ENCODE data around the gene GBX2. TPM values are rescaled to one million over a fixed set of nuclear protein-coding genes. Genes with fewer than 3 reads are reported as not detected.

GBX2 gene
- total RNA-seq, 5 donors from 2014 or later (not counting 1 experiment from before 2014, with no cell fraction given) = not detected

DNA sequence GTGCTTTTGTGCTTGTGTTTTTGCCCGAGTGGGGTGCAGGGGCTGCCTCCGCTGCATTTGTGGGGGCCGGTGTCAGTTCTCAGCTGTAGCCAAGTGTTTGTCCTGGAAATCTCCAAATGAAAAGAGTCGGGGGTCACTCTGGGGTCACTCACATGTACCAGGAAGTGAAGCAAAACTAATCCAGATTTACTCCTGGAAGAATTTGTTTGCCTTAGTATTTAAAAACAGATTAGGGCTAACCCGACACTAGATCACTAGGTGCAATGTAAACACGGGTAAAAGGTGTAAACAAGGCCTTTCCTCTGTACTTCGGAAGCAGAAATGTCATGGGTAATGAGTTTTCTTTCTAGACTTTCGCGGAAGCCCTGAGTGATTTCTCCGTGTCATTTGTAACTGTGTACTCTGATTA, 50.3 kb downstream of the GBX2 start:
- ChIA-PET POLR2A (no interaction called here), CTCF (no interaction called here)
- H3K27me3 Mint-ChIP-seq = peaks cover 3 to 8% of the 10 kb centered on the region in 2 donors
- ATAC-seq (replicated peaks in 1 of 4) (no peak), DNase-seq (no peak)
- Histone ChIP-seq H3K36me3 (ENCODE audit: control insufficient read depth in 2 of 2, extremely low read depth in 1 of 2, insufficient read depth in 1 of 2, low read length in 1 of 2) (no peaks in the 10 kb centered on the region), H3K4me1 (ENCODE audit: control insufficient read depth in 1 of 2, extremely low read depth in 1 of 2, insufficient read depth in 2 of 2, low read length in 2 of 2) (no peaks in the 10 kb centered on the region), H3K27ac (ENCODE audit: low read length) (no peak overlapping the region), H3K9me3 (no peaks in the 10 kb centered on the region), H3K27me3 (replicated peaks in 1 of 2; ENCODE audit: control insufficient read depth in 2 of 2, extremely low read depth in 1 of 2, insufficient read depth in 2 of 2, low read length in 1 of 2) (peaks cover 0 to 15% of the 10 kb centered on the region in 2 experiments), H3K4me3 (ENCODE audit: control insufficient read depth in 1 of 2, extremely low read depth in 1 of 2, low read length in 1 of 2) (no peak overlapping the region)
- no peaks in the 10 kb centered on the region for H3K36me3 Mint-ChIP-seq
- no peaks in the 10 kb centered on the region for H3K9me3 Mint-ChIP-seq
- 57% methylated on average over 4 of the region's 10 CpGs for WGBS (ENCODE audit: insufficient coverage)
- H3K4me1 Mint-ChIP-seq = no peaks in the 10 kb centered on the region
- H3K27ac Mint-ChIP-seq = no peak overlapping the region
- H3K4me3 Mint-ChIP-seq = no peak overlapping the region

DNA sequence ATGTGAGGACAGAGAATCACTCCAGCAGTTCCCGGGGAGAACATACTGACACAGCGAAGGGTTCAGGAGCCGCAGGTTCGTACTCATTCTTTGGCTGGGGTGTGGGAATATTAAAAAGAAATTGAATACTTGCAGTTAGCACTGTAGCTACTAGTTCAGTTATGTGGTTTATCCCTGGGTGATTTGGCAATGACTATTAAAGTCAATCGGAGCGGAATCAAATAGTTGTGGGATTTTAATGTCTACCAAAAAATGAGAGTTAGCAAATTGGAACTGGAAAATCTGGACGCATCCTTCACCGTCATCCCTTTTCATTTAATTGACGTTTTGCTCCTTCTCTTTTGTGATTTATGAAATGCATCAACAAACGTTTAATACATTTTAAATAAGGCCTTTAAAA, 50.8 kb downstream of the GBX2 start:
- ATAC-seq (replicated peaks in 1 of 4) (no peak), DNase-seq (no peak)
- POLR2A ChIA-PET = no interaction called here
- Histone ChIP-seq H3K27me3 (replicated peaks in 1 of 2; ENCODE audit: control insufficient read depth in 2 of 2, extremely low read depth in 1 of 2, insufficient read depth in 2 of 2, low read length in 1 of 2) (peaks cover 0 to 15% of the 10 kb centered on the region in 2 experiments), H3K4me1 (ENCODE audit: control insufficient read depth in 1 of 2, extremely low read depth in 1 of 2, insufficient read depth in 2 of 2, low read length in 2 of 2) (no peaks in the 10 kb centered on the region), H3K36me3 (ENCODE audit: control insufficient read depth in 2 of 2, extremely low read depth in 1 of 2, insufficient read depth in 1 of 2, low read length in 1 of 2) (no peaks in the 10 kb centered on the region), H3K4me3 (ENCODE audit: control insufficient read depth in 1 of 2, extremely low read depth in 1 of 2, low read length in 1 of 2) (no peak overlapping the region), H3K9me3 (no peaks in the 10 kb centered on the region), H3K27ac (ENCODE audit: low read length) (no peak overlapping the region)
- CTCF ChIA-PET = no interaction called here
- WGBS (ENCODE audit: insufficient coverage) = 92% methylated on average over 9 of the region's 10 CpGs
- Mint-ChIP-seq H3K36me3 (no peaks in the 10 kb centered on the region), H3K27me3 (peaks cover 5 to 8% of the 10 kb centered on the region in 2 donors), H3K4me3 (no peak overlapping the region), H3K4me1 (no peaks in the 10 kb centered on the region), H3K9me3 (no peaks in the 10 kb centered on the region), H3K27ac (no peak overlapping the region)

Other genes starting within 250 kb of the GBX2 start
- not detected for gene ASB18, start 96.0 kb upstream of the GBX2 start, total RNA-seq

Data from T-cell (primary cell).